A204.1 (cell line): Measurements from ENCODE around the gene TCERG1L.
"Not testable (repeated sequence)": the region's sequence is repeated elsewhere in the genome, so short reads cannot be mapped to it uniquely, and the experiment has no call there.

Experiments
- FAIRE-seq: peaks from 2 replicates; lab custom pipeline; 2012; peaks lifted over from hg19 to GRCh38; lab: Jason Lieb, UNC

The TCERG1L gene

GRCh38 chr10:131142517-131143380 lies 168.8 kb downstream of the TCERG1L start:
- FAIRE-seq: no peak

GRCh38 chr10:131141645-131142516 lies 169.6 kb downstream of the TCERG1L start:
- FAIRE-seq: no peak

GRCh38 chr10:131141207-131141606 lies 170.3 kb downstream of the TCERG1L start:
- FAIRE-seq: no peak

- no peak for FAIRE-seq
Measured at GRCh38 chr10:131140606-131141005, 170.9 kb downstream of the TCERG1L start.

DNA sequence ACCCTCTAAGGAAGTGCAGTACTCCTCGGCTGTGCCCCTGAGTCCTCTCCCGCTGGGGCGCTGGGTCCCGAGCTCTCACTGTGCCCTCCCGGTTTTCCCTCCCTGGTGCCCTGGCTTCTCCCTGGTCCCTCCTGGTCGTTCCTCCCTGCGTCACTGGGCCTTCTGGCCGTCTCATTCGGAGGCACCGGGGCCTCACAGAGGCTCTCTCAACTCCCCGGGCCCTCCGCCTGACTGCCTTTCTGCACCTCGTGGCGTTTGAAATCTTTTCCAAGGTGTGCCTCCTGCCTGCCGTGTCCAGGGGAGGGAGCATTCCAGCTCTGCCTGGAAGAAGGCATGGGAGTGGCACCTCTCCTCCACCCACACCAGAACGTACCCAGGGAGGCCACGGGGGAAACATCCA lies 174.3 kb downstream of the TCERG1L start:
- no peak for FAIRE-seq

- not testable (repeated sequence) for FAIRE-seq
Measured at GRCh38 chr10:131136336-131136735, 175.2 kb downstream of the TCERG1L start.

DNA sequence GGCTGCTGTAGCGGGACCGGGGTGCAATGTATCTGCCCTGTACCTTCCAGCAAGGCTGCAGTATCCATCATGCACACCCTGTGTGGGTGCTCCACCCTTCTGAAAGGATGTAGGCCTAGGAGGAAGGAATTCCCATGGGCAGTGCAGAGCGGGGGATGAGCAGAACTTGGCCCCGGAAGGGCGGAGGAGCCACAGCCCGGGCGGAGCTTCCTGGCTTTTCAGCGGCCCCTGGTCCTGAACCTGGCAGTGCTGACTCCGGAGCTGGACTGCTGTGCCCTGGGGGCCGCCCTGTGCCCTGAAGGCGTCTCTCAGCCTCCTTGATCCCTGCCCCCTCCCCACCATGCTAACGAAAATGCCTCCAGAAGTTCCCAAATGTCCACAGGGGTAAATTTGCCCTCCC lies 175.8 kb downstream of the TCERG1L start:
- FAIRE-seq: no peak

GRCh38 chr10:131134651-131135050 lies 176.9 kb downstream of the TCERG1L start:
- FAIRE-seq: no peak

DNA sequence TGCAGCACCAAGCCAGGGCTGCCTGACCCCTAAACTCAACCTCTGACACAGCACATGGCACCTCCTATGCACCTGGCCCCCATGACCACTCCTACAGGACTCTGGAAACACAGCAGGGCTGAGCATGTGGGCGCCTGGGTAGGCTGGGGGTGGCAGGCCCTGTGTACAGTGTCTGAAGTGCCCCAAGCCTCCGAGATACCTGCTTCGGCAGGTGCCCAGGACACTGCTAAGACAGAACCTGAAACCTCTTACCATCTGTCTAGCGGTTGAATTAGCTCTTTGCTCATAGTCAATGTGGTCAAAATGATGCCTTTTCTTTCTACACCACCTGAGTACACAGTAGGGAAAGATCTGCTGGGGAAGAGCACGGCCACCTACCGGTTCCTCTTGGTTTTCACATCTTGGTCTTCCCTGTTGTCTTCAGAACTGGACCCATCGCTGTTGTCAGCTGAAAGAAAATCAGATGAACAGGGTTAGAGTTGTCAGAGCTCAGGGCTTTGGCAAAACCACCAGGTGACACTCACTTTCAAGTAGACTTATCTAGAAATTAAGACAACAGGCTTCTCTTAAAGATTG lies 177.4 kb downstream of the TCERG1L start:
- FAIRE-seq: no peak

DNA sequence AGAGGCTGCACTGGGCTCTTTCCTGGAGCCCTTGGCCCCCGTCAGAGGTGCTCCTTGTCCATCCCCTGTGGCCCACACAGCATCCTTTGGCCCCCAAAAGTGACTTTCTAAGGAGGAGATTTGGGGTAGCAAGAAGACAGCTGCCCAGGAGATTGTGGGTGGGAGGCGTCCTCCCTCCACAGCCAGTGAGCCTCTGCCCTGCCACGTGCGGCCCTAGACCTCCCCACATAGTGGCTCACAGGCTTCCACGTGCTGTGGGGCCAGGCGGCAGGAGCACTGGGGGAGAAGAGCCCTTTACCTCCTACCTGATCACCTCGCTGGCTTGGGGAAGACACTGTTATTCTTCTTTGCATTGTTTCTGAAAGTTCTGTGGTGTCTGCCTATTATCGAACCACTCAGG lies 178.8 kb downstream of the TCERG1L start:
- FAIRE-seq: no peak

- FAIRE-seq: no peak
Measured at GRCh38 chr10:131131726-131132591, 179.6 kb downstream of the TCERG1L start.

GRCh38 chr10:131130025-131130424 lies 181.5 kb downstream of the TCERG1L start:
- no peak for FAIRE-seq

GRCh38 chr10:131129544-131129943 lies 182.0 kb downstream of the TCERG1L start:
- FAIRE-seq: no peak

DNA sequence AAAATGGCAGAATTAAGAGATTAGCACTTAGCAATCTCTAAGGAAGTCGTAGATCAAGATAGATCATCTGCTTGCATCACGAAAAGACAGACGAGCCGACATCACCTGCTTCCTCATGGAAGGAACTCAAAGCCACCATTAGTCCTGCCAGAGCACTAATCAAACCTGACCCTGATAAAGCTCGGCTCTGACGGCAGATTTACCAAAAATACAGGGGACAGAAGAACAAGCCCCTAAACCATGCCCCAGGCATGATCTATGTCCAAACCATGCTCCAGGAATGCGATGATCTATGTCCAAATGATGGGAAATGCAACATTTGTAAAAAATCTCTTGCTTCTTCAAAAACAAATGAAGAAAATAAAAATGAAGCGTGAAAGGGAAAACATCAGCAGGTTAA lies 182.8 kb downstream of the TCERG1L start:
- FAIRE-seq: no peak

- no peak for FAIRE-seq
Measured at GRCh38 chr10:131127610-131128009, 183.9 kb downstream of the TCERG1L start.

- FAIRE-seq: no peak
Measured at GRCh38 chr10:131127138-131127589, 184.4 kb downstream of the TCERG1L start.

- no peak for FAIRE-seq
Measured at GRCh38 chr10:131126321-131127137, 185.0 kb downstream of the TCERG1L start.

- no peak for FAIRE-seq
Measured at GRCh38 chr10:131125511-131126225, 185.9 kb downstream of the TCERG1L start.

DNA sequence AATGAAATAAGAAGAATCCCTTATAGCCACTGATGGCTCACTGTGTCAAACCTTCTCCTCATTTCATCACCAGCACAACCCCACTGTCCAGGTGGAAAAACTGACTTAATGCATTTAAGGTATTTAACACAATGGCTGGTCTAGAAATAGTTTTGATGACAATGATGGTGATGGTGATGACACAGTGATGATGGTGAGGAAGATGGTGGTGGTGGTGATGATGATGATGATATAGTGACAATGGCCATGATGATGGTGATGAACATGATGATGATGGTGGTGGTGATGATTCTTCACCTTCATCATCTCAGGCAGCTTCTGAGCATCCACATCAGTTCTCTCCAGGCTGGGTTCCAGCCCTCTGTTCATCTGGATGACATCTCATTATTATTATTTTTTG lies 186.6 kb downstream of the TCERG1L start:
- no peak for FAIRE-seq

- no peak for FAIRE-seq
Measured at GRCh38 chr10:131123496-131123895, 188.0 kb downstream of the TCERG1L start.
